HepG2 (cell line): ENCODE data around the gene IL27RA. TPM values are rescaled to one million over a fixed set of nuclear protein-coding genes. Genes with fewer than 3 reads are reported as not detected.

Experiments
- AKAP8 ChIP-seq: sonication (generic); formaldehyde crosslinking; IDR thresholded peaks from 2 replicates; pipeline ENCODE4 v1.5.1; 2020; ENCODE audit warnings: mild to moderate bottlenecking, missing genetic modification reagents
- ARNT ChIP-seq: fragments of 450-650 bp; IDR thresholded peaks from 2 replicates; pipeline ENCODE4 v1.6.1; 2017
- ATF1 ChIP-seq: IDR thresholded peaks from 2 replicates; pipeline ENCODE4 v1.6.1; 2016; ENCODE audit warnings: mild to moderate bottlenecking, control low read depth
- EHMT2 ChIP-seq: fragments of 200-600 bp; sonication (generic); IDR thresholded peaks from 2 replicates; pipeline ENCODE4 v1.7.0; 2017; ENCODE audit warnings: antibody characterized with exemption, low read depth, low read length, borderline replicate concordance
- ETV6 ChIP-seq: sonication (generic); formaldehyde crosslinking; conservative IDR thresholded peaks from 2 replicates; pipeline ENCODE4 v1.4.0; 2020; ENCODE audit warnings: missing genetic modification reagents
- FOXC1 ChIP-seq: sonication (generic); formaldehyde crosslinking; IDR thresholded peaks from 2 replicates; pipeline ENCODE4 v1.8.0; 2022; ENCODE audit warnings: mild to moderate bottlenecking, missing genetic modification reagents, borderline replicate concordance
- HMGXB4 ChIP-seq, 2 experiments: sonication (generic) in 1 of 2; formaldehyde crosslinking in 1 of 2; IDR thresholded peaks; 2 replicates each; pipeline versions ENCODE4 v1.4.0 to v1.6.1; 2018 to 2020; ENCODE audit warnings: missing genetic modification reagents in 2 of 2, borderline replicate concordance in 1 of 2, low read depth in 1 of 2, mild to moderate bottlenecking in 1 of 2, missing biosample characterization in 1 of 2
- MAF1 ChIP-seq: sonication (generic); formaldehyde crosslinking; IDR thresholded peaks from 2 replicates; pipeline ENCODE4 v1.5.0; 2020; ENCODE audit warnings: missing genetic modification reagents, borderline replicate concordance
- MEF2D ChIP-seq: sonication (generic); formaldehyde crosslinking; IDR thresholded peaks from 2 replicates; pipeline ENCODE4 v1.5.1; 2020; ENCODE audit warnings: mild to moderate bottlenecking, missing genetic modification reagents
- MIER2 ChIP-seq: IDR thresholded peaks from 2 replicates; pipeline ENCODE4 v1.6.1; 2016; ENCODE audit warnings: missing biosample characterization, missing genetic modification reagents
- NFIB ChIP-seq: sonication (generic); formaldehyde crosslinking; IDR thresholded peaks from 2 replicates; pipeline ENCODE4 v1.9.0; 2021; ENCODE audit warnings: missing genetic modification reagents, mild to moderate bottlenecking, borderline replicate concordance
- PCBP2 ChIP-seq: fragments of 200-400 bp; formaldehyde crosslinking; optimal IDR thresholded peaks from 2 replicates; pipeline ENCODE3; 2018; ENCODE audit warnings: low read length, low read depth; ENCODE audit not compliant: poor library complexity, severe bottlenecking
- SETDB1 ChIP-seq: sonication (generic); formaldehyde crosslinking; IDR thresholded peaks from 2 replicates; pipeline ENCODE4 v1.5.1; 2020; ENCODE audit warnings: missing genetic modification reagents, mild to moderate bottlenecking, borderline replicate concordance
- SMARCE1 ChIP-seq: fragments of 450-650 bp; IDR thresholded peaks from 2 replicates; pipeline ENCODE4 v1.6.1; 2017; ENCODE audit warnings: borderline replicate concordance
- TBX2 ChIP-seq: sonication (generic); formaldehyde crosslinking; IDR thresholded peaks from 2 replicates; pipeline ENCODE4 v1.5.0; 2020; ENCODE audit warnings: missing genetic modification reagents, mild to moderate bottlenecking, borderline replicate concordance
- TGIF2 ChIP-seq: IDR thresholded peaks from 2 replicates; pipeline ENCODE4 v1.6.1; 2016; ENCODE audit warnings: control low read depth, missing compliant biosample characterization
- THAP7 ChIP-seq: sonication (generic); formaldehyde crosslinking; IDR thresholded peaks from 2 replicates; pipeline ENCODE4 v1.8.1; 2023; ENCODE audit warnings: mild to moderate bottlenecking, missing genetic modification reagents
- YEATS2 ChIP-seq: sonication (generic); formaldehyde crosslinking; IDR thresholded peaks from 2 replicates; pipeline ENCODE4 v1.4.0; 2020; ENCODE audit warnings: missing genetic modification reagents, borderline replicate concordance
- ZBTB10 ChIP-seq: sonication (generic); formaldehyde crosslinking; IDR thresholded peaks from 2 replicates; pipeline ENCODE4 v1.4.0; 2020; ENCODE audit warnings: missing genetic modification reagents, borderline replicate concordance
- ZKSCAN1 ChIP-seq: fragments of 150-350 bp; IDR thresholded peaks from 2 replicates; pipeline ENCODE4 v1.6.1; 2014; ENCODE audit warnings: low read length
- ZNF329 ChIP-seq: sonication (generic); formaldehyde crosslinking; IDR thresholded peaks from 2 replicates; pipeline ENCODE4 v1.9.0; 2021; ENCODE audit warnings: low read depth, mild to moderate bottlenecking, missing genetic modification reagents
- ZNF576 ChIP-seq: sonication (generic); formaldehyde crosslinking; IDR thresholded peaks from 2 replicates; pipeline ENCODE4 v1.4.0; 2020; ENCODE audit warnings: mild to moderate bottlenecking, missing genetic modification reagents
- ZNF670 ChIP-seq: sonication (generic); formaldehyde crosslinking; IDR thresholded peaks from 2 replicates; pipeline ENCODE4 v1.8.0; 2022; ENCODE audit warnings: mild to moderate bottlenecking, missing genetic modification reagents, borderline replicate concordance
- ZNF724P ChIP-seq: sonication (generic); formaldehyde crosslinking; IDR thresholded peaks from 2 replicates; pipeline ENCODE4 v1.8.0; 2022; ENCODE audit warnings: missing genetic modification reagents, borderline replicate concordance
- ZNF788 ChIP-seq: sonication (generic); formaldehyde crosslinking; IDR thresholded peaks from 2 replicates; pipeline ENCODE4 v1.5.0; 2020; ENCODE audit warnings: mild to moderate bottlenecking, missing genetic modification reagents, borderline replicate concordance
- polyA plus RNA-seq, 8 experiments: library from polyadenylated mRNA; depleted of rRNA in 3 of 8; stranded (reverse) in 7 of 8; unstranded in 1 of 8; fragments of >200 nt; fragmentation: Illumina TruSeq in 4 of 8; extraction: Trizol in 4 of 8; gene quantifications; 2 replicates each; pipeline versions ENCODE4 v1.2.1 to v1.2.3, GENCODE V29; 2011 to 2016; ENCODE audit warnings: low read depth in 4 of 8, missing spikeins in 1 of 8, mixed read lengths in 1 of 8; ENCODE audit not compliant: insufficient read depth in 1 of 8
- total RNA-seq, 5 experiments: library from RNA; depleted of rRNA; stranded (reverse); fragments of >200 nt; fragmentation: Illumina TruSeq; extraction: Trizol; gene quantifications; 2 replicates each; pipeline ENCODE4 v1.2.3, GENCODE V29; 2016; ENCODE audit warnings: low read depth in 1 of 5

The IL27RA gene
- total and polyA plus RNA-seq, 2 of the 13 experiments (the other 11 are each of a cell fraction or from before 2014, with no cell fraction given): 3.5 to 8.1 TPM

GRCh38 chr19:14031719-14032480, at the start of gene IL27RA (continued):
- TF ChIP-seq ZNF576 (CRISPR knock-in tag) (no peak), ZNF670 (CRISPR knock-in tag) (no peak), ZKSCAN1 (no peak), SMARCE1 (no peak), TGIF2 (CRISPR knock-in tag) (no peak), MAF1 (CRISPR knock-in tag) (peak; percentile 73; the same call in 1 of the 2 replicates), SETDB1 (CRISPR knock-in tag) (no peak), THAP7 (no peak), ETV6 (no peak), TBX2 (CRISPR knock-in tag) (peak; percentile 63; the same call in 1 of the 2 replicates), ATF1 (CRISPR knock-in tag) (no peak), ZNF724P (peak; percentile 51; the same call in 1 of the 2 replicates), MEF2D (CRISPR knock-in tag) (no peak), ZBTB10 (CRISPR knock-in tag) (peak; percentile 95), MIER2 (CRISPR knock-in tag) (no peak), PCBP2 (no peak), YEATS2 (no peak), EHMT2 (no peak), HMGXB4 (CRISPR knock-in tag; IDR thresholded peaks at IDR 0.05; ENCODE audit: borderline replicate concordance in 1 of 2, low read depth in 1 of 2) (peak; percentile 62 to 93), ARNT (no peak), AKAP8 (peak; percentile 37; the same call in 1 of the 2 replicates), FOXC1 (CRISPR knock-in tag) (no peak; the same call in 1 of the 2 replicates), ZNF329 (CRISPR knock-in tag) (0 out of 2 replicates have a peak, but pooled peaks have one; percentile 50), ZNF788 (CRISPR knock-in tag) (0 out of 2 replicates have a peak, but pooled peaks have one; percentile 23), NFIB (CRISPR knock-in tag) (no peak)
